ENCODE results near the gene NOL9.
"Not testable (repeated sequence)": the region's sequence is repeated elsewhere in the genome, so short reads cannot be mapped to it uniquely, and the experiment has no call there.

DNA sequence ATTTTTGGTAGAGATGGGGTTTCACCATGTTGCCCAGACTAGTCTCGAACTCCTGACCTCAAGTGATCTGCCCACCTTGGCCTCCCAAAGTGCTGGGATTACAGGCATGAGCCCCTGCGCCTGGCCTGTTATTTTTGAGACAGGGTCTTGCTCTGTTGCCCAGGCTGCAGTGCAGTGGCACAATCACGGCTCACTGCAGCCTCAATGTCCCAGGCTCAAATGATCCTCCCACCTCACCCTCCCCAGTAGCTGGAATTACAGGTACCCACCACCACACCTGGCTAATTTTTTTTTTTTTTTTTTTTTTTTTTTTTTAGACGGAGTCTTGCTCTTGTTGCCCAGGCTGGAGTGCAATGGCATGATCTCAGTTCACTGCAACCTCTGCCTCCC lies 60.5 kb downstream of the NOL9 start:
- TF ChIP-seq ZHX1 (CRISPR knock-in tag; IDR thresholded peaks at IDR 0.05; ENCODE audit: low read depth); HMGXB4 (CRISPR knock-in tag; IDR thresholded peaks at IDR 0.05; ENCODE audit: borderline replicate concordance in 1 of 2, low read depth in 1 of 2); NCOA1 (CRISPR knock-in tag; IDR thresholded peaks at IDR 0.05); SP5 (CRISPR knock-in tag; IDR thresholded peaks at IDR 0.05; ENCODE audit: borderline replicate concordance, low read depth); JUNB (CRISPR knock-in tag; IDR thresholded peaks at IDR 0.05; ENCODE audit: borderline replicate concordance); NFYC (CRISPR knock-in tag; IDR thresholded peaks at IDR 0.05); MYC (CRISPR knock-in tag; IDR thresholded peaks at IDR 0.05; ENCODE audit: borderline replicate concordance); RARG (CRISPR knock-in tag; IDR thresholded peaks at IDR 0.05; ENCODE audit: low read depth); JUN (CRISPR knock-in tag; IDR thresholded peaks at IDR 0.05): not testable (repeated sequence)
